GM12878 (cell line): ENCODE measurements around the gene CCDC34. TPM values are rescaled to one million over a fixed set of nuclear protein-coding genes. Genes with fewer than 3 reads are reported as not detected.

Experiments
- ATAC-seq: fragments of 200-7000 bp; cut with Tn5 transposase; 3 replicates; pipeline ENCODE4 v1.9.1; 2020; ENCODE audit warnings: mild to moderate bottlenecking, moderate library complexity
- BruUV-seq: library from RNA; stranded (reverse); fragments of 400-500 nt; replicated peaks from 2 replicates; lab custom pipeline; 2021; lab: Mats Ljungman, UMichigan
- CTCF ChIA-PET: fragments of 300-600 bp; sonication (Branson Sonifier 250); formaldehyde crosslinking; extraction: SDS; loops from one replicate; lab custom pipeline; 2021; ENCODE audit warnings: inconsistent platforms; lab: Yijun Ruan, JAX
- POLR2A ChIA-PET: fragments of 350-600 bp; formaldehyde crosslinking; extraction: SDS; loops from one replicate; lab custom pipeline; 2021; ENCODE audit warnings: inconsistent platforms; lab: Charles Lee
- RAD21 ChIA-PET: fragments of 300-600 bp; sonication (Branson Sonifier 250); formaldehyde crosslinking; loops from one replicate; lab custom pipeline; 2023; ENCODE audit warnings: antibody characterized with exemption; ENCODE audit not compliant: unreplicated experiment; lab: Charles Lee
- SMC1A ChIA-PET: fragments of 300-600 bp; sonication (Branson Sonifier 250); formaldehyde crosslinking; loops from one replicate; lab custom pipeline; 2023; ENCODE audit not compliant: unreplicated experiment, uncharacterized antibody; lab: Charles Lee
- DNase-seq: peaks from one replicate; pipeline ENCODE4 v3.0.0-alpha.2; 2011; ENCODE audit warnings: low read depth, low spot score
- FAIRE-seq: peaks from 3 replicates; lab custom pipeline; 2011; peaks lifted over from hg19 to GRCh38; lab: Jason Lieb, UNC
- H2AFZ ChIP-seq: 2 replicates; pipeline ENCODE4 v1.6.0; 2011; ENCODE audit warnings: low read depth, low read length, control low read depth; ENCODE audit not compliant: control insufficient read depth
- H3K27ac ChIP-seq: 2 replicates; pipeline ENCODE4 v1.5.1; 2011; ENCODE audit warnings: control low read depth; ENCODE audit not compliant: control insufficient read depth, insufficient read depth
- H3K27me3 ChIP-seq, 2 experiments: replicated peaks in 1 of 2; 2 replicates each; pipeline versions ENCODE4 v1.6.0 to v1.6.1; 2011; ENCODE audit warnings: low read length in 1 of 2; ENCODE audit not compliant: control insufficient read depth in 2 of 2, insufficient read depth in 2 of 2
- H3K36me3 ChIP-seq, 2 experiments: 2 replicates each; pipeline ENCODE4 v1.5.1; 2011; ENCODE audit warnings: low read length in 1 of 2; ENCODE audit not compliant: control insufficient read depth in 2 of 2, insufficient read depth in 2 of 2
- H3K4me1 ChIP-seq: 2 replicates; pipeline ENCODE4 v1.6.1; 2011; ENCODE audit warnings: mild to moderate bottlenecking, low read length, moderate library complexity, mixed read lengths; ENCODE audit not compliant: control insufficient read depth, insufficient read depth
- H3K4me2 ChIP-seq: 2 replicates; pipeline ENCODE4 v1.6.0; 2011; ENCODE audit warnings: control low read depth; ENCODE audit not compliant: control insufficient read depth, insufficient read depth
- H3K4me3 ChIP-seq: fragments of 200-600 bp; sonication (generic); 2 replicates; pipeline ENCODE4 v1.5.1; 2016
- H3K79me2 ChIP-seq: 2 replicates; pipeline ENCODE4 v1.6.0; 2011; ENCODE audit warnings: low read length; ENCODE audit not compliant: control insufficient read depth, insufficient read depth
- H3K9ac ChIP-seq: 2 replicates; pipeline ENCODE4 v1.8.0; 2011; ENCODE audit warnings: low read length, control low read depth, mixed read lengths; ENCODE audit not compliant: control insufficient read depth, insufficient read depth
- H3K9me3 ChIP-seq: replicated peaks from 3 replicates; pipeline ENCODE4 v1.5.1; 2011; ENCODE audit warnings: mild to moderate bottlenecking, low read length; ENCODE audit not compliant: control insufficient read depth, insufficient read depth
- H4K20me1 ChIP-seq: 2 replicates; pipeline ENCODE4 v1.6.0; 2011; ENCODE audit not compliant: control insufficient read depth, insufficient read depth
- STAT1 ChIP-seq: fragments of 450-650 bp; conservative IDR thresholded peaks from 2 replicates; pipeline ENCODE4 v1.6.1; 2014; ENCODE audit warnings: antibody characterized with exemption, mild to moderate bottlenecking
- TCF7 ChIP-seq: IDR thresholded peaks from 2 replicates; pipeline ENCODE4 v1.6.1; 2014; ENCODE audit warnings: antibody characterized with exemption, borderline replicate concordance
- ZNF622 ChIP-seq: fragments of 450-650 bp; IDR thresholded peaks from 2 replicates; pipeline ENCODE4 v1.6.1; 2017; ENCODE audit warnings: mild to moderate bottlenecking, inconsistent platforms
- WGBS: methylation state at CpG from one replicate; pipeline ENCODE4 v1.1.6; 2016; ENCODE audit warnings: low lambda C conversion rate; ENCODE audit not compliant: insufficient replicate concordance, insufficient coverage; ENCODE audit errors: missing lambda C conversion rate; 5-methylcytosine and 5-hydroxymethylcytosine counted together
- in situ Hi-C: fragments of 300-500 bp; cut with MboI; formaldehyde crosslinking; loops from 9 replicates; pipeline ENCODE4 v1.14.3; 2018; ENCODE audit warnings: mixed read lengths
- intact Hi-C: fragments of 100-400 bp; cut with micrococcal nuclease; formaldehyde crosslinking; loops from one replicate; pipeline ENCODE4 v1.14.2; 2022; ENCODE audit not compliant: unreplicated experiment
- polyA plus RNA-seq, 11 experiments: library from polyadenylated mRNA; depleted of rRNA in 4 of 11; unstranded in 6 of 11; stranded (reverse) in 5 of 11; fragments of >200 nt; fragmentation: Nextera tagmentation in 4 of 11; fragmentation: Illumina TruSeq in 1 of 11; extraction: Ambion mirVana in 4 of 11; extraction: Trizol in 1 of 11; gene quantifications; 1 replicate in 1 of 11; 2 replicates in 10 of 11; pipeline versions ENCODE4 v1.2.1 to v1.2.3, GENCODE V29; 2011 to 2016; ENCODE audit warnings: inconsistent platforms in 2 of 11, missing spikeins in 2 of 11, low read depth in 1 of 11
- total RNA-seq, 4 experiments: library from RNA; depleted of rRNA in 3 of 4; stranded (reverse); fragments of >200 nt in 3 of 4; fragmentation: Illumina TruSeq in 1 of 4; extraction: Trizol in 1 of 4; gene quantifications; 2 replicates each; pipeline versions ENCODE4 v1.2.1 to v1.2.3, GENCODE V29; 2013 to 2021
- TF ChIP-seq, protein P1 (sequence below): fragments of 450-650 bp; IDR thresholded peaks from 2 replicates; pipeline ENCODE4 v1.6.1; 2018; ENCODE audit warnings: borderline replicate concordance, mild to moderate bottlenecking; ENCODE audit not compliant: partially characterized antibody

Gene CCDC34
- total and polyA plus RNA-seq, 10 of the 15 experiments (the other 5 are each of a cell fraction or from before 2014, with no cell fraction given), result 6.2 to 39.1 (median 14.6) TPM

DNA sequence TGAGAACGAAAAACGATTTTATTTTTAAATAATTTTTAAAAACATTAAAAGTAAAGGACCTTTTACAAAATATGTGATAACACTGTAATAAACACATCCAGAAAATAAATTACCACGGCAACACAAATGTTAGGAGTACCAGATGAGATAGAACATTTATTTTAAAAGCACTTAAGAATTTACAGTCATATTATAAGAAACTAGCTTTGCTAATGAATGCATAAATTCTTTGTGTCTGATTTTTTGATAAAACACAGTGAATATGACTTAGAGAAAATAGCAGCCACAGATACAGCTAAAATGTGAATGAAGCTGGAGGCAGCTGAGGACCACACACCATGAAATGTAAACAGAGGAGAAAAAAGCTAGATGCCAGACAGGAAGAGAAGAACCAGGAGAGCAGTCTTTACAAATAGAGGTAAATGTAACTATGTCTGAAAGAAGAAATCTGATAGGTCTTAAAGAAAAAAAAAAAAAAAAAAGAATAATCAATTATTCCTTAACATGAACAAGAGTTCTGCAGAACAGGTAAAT, 14.6 kb downstream of the CCDC34 start:
- H3K36me3 ChIP-seq, result no peaks in the 10 kb centered on the region; a peak in 1 of 4 replicates
- H3K4me3 ChIP-seq, result no peak overlapping the region
- RAD21 ChIA-PET, result no interaction called here
- H3K27ac ChIP-seq, result no peak overlapping the region
- SMC1A ChIA-PET, result interaction anchor here (0.6 to 1.6 kb wide), 4 partner anchors 13 to 1085 kb away, joined by 3 read pairs; no protein-coding TSS in a partner anchor
- intact Hi-C loops, result no loop called here
- no TSS peak for BruUV-seq
- H3K79me2 ChIP-seq, result no peaks in the 10 kb centered on the region
- POLR2A ChIA-PET, result no interaction called here
- no peak overlapping the region for H2AFZ ChIP-seq
- no peaks in the 10 kb centered on the region for H3K9me3 ChIP-seq
- CTCF ChIA-PET, result interaction anchor here (0.8 to 1.8 kb wide), 2 partner anchors 18 to 137 kb away, joined by 3 to 4 read pairs; no protein-coding TSS in a partner anchor
- no peak for DNase-seq
- in situ Hi-C loops, result no loop called here
- H3K4me2 ChIP-seq, result no peak overlapping the region
- no peak overlapping the region for H3K9ac ChIP-seq
- TF ChIP-seq, protein P1, sequence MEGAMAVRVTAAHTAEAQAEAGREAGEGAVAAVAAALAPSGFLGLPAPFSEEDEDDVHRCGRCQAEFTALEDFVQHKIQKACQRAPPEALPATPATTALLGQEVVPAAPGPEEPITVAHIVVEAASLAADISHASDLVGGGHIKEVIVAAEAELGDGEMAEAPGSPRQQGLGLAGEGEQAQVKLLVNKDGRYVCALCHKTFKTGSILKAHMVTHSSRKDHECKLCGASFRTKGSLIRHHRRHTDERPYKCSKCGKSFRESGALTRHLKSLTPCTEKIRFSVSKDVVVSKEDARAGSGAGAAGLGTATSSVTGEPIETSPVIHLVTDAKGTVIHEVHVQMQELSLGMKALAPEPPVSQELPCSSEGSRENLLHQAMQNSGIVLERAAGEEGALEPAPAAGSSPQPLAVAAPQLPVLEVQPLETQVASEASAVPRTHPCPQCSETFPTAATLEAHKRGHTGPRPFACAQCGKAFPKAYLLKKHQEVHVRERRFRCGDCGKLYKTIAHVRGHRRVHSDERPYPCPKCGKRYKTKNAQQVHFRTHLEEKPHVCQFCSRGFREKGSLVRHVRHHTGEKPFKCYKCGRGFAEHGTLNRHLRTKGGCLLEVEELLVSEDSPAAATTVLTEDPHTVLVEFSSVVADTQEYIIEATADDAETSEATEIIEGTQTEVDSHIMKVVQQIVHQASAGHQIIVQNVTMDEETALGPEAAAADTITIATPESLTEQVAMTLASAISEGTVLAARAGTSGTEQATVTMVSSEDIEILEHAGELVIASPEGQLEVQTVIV, result no peak
- TF ChIP-seq TCF7 (no peak), STAT1 (no peak), ZNF622 (no peak)
- no peaks in the 10 kb centered on the region for H4K20me1 ChIP-seq
- no peak for FAIRE-seq
- 48% methylated on average over 3 of the region's 3 CpGs for WGBS
- ATAC-seq, result no peak
- no peaks in the 10 kb centered on the region for H3K27me3 ChIP-seq
- H3K4me1 ChIP-seq, result no peaks in the 10 kb centered on the region
